ENCODE data around the gene SYTL1. TPM values are rescaled to one million over a fixed set of nuclear protein-coding genes. Genes with fewer than 3 reads are reported as not detected.
A peak's percentile ranks its signal among the peaks of the same experiment; 100 is the strongest.

SYTL1 gene
- total RNA-seq, 2 experiments from 2014 or later: 81.7 to 117 TPM

- peaks cover 54% of the 10 kb centered on the region for H3K79me2 ChIP-seq (ENCODE audit: insufficient read depth, low read depth, low read length)
- H3K4me1 ChIP-seq (ENCODE audit: insufficient read depth, low read length, poor library complexity, severe bottlenecking): peaks cover 10% of the 10 kb centered on the region
- intact Hi-C loops (cut with micrococcal nuclease; ENCODE audit: unreplicated experiment): loop anchor here (1.0 to 10.0 kb wide), 3 partner anchors 19 to 342 kb away; no protein-coding TSS in a partner anchor
- no peak for TF ChIP-seq EZH2phosphoT487 (IDR thresholded peaks at IDR 0.05; ENCODE audit: borderline replicate concordance, low read depth, low read length)
- TF ChIP-seq CTCF (conservative IDR thresholded peaks at IDR 0.05; ENCODE audit: low read length): no peak
- CTCF ChIA-PET (ENCODE audit: unreplicated experiment): interaction anchor here (0.5 to 1.1 kb wide), 3 partner anchors 19 to 119 kb away, joined by 3 to 4 read pairs (median 3); no protein-coding TSS in a partner anchor
- H4K20me1 ChIP-seq (ENCODE audit: insufficient read depth, low read length): no peaks in the 10 kb centered on the region
- no peaks in the 10 kb centered on the region for H3K9me2 ChIP-seq (ENCODE audit: insufficient read depth, low read length)
- H3K4me2 ChIP-seq (ENCODE audit: low read length): peak overlapping the region; percentile 85
- no peaks in the 10 kb centered on the region for H3K9me3 ChIP-seq (ENCODE audit: low read length)
- H3K27ac ChIP-seq (ENCODE audit: low read depth, low read length, poor library complexity, severe bottlenecking): peak overlapping the region; percentile 75
- peak; percentile 17 for DNase-seq (ENCODE audit: low spot score)
- POLR2A ChIA-PET: interaction anchor here (0.8 to 1.2 kb wide), 3 partner anchors 10 to 39 kb away, joined by 3 to 5 read pairs (median 3); partner anchors contain the start of gene SYTL1
- H3K4me3 ChIP-seq (ENCODE audit: low read depth, low read length, poor library complexity, severe bottlenecking): peak overlapping the region; percentile 98
- H3K36me3 ChIP-seq (ENCODE audit: insufficient read depth, low read length): peaks cover 35% of the 10 kb centered on the region
- BruUV-seq (replicated peaks): TSS peak; percentile 67
- peak overlapping the region; percentile 81; the same call in 1 of the 2 replicates for H2AFZ ChIP-seq (ENCODE audit: low read length)
Measured at GRCh38 chr1:27322569-27323240, 19.1 kb upstream of the SYTL1 start.

DNA sequence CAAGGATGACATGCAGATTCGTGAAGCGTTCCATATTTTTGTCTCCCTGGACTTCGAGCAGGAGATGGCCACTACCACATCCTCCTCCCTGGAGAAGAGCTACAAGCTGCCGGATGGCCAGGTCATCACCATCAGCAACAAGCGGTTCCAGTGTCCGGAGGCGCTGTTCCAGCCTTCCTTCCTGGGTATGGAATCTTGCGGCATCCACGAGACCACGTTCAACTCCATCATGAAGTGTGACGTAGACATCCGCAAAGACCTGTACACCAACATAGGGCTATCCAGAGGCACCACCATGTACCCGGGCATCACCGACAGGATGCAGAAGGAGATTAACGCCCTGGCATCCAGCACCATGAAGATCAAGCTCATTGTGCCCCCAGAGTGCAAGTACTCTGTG lies 16.5 kb upstream of the SYTL1 start:
- Histone ChIP-seq H3K27ac (ENCODE audit: low read depth, low read length, poor library complexity, severe bottlenecking) (no peak overlapping the region), H4K20me1 (ENCODE audit: insufficient read depth, low read length) (0 out of 2 replicates have a peak, but pooled peaks cover 6% of the 10 kb centered on the region), H3K4me1 (ENCODE audit: insufficient read depth, low read length, poor library complexity, severe bottlenecking) (peaks cover 23% of the 10 kb centered on the region), H3K79me2 (ENCODE audit: insufficient read depth, low read depth, low read length) (peaks cover 75% of the 10 kb centered on the region), H3K9me2 (ENCODE audit: insufficient read depth, low read length) (no peaks in the 10 kb centered on the region), H3K9me3 (ENCODE audit: low read length) (no peaks in the 10 kb centered on the region), H3K4me2 (ENCODE audit: low read length) (no peak overlapping the region), H2AFZ (ENCODE audit: low read length) (no peak overlapping the region), H3K4me3 (ENCODE audit: low read depth, low read length, poor library complexity, severe bottlenecking) (no peak overlapping the region), H3K36me3 (ENCODE audit: insufficient read depth, low read length) (peaks cover 52% of the 10 kb centered on the region)
- no TSS peak for BruUV-seq (replicated peaks)
- DNase-seq (ENCODE audit: low spot score): no peak
- ChIA-PET POLR2A (interaction anchor here (0.7 kb wide), 1 partner anchor 73 kb away, joined by 3 read pairs; no protein-coding TSS in a partner anchor), CTCF (ENCODE audit: unreplicated experiment) (no interaction called here)
- intact Hi-C loops (cut with micrococcal nuclease; ENCODE audit: unreplicated experiment): loop anchor here (10.0 kb wide), 1 partner anchor 340 kb away; no protein-coding TSS in a partner anchor
- TF ChIP-seq EZH2phosphoT487 (IDR thresholded peaks at IDR 0.05; ENCODE audit: borderline replicate concordance, low read depth, low read length): no peak
- TF ChIP-seq CTCF (conservative IDR thresholded peaks at IDR 0.05; ENCODE audit: low read length): no peak

GRCh38 chr1:27327964-27328363 lies 13.9 kb upstream of the SYTL1 start:
- DNase-seq (ENCODE audit: low spot score): no peak
- peaks cover 78% of the 10 kb centered on the region for H3K36me3 ChIP-seq (ENCODE audit: insufficient read depth, low read length)
- no peak for TF ChIP-seq CTCF (conservative IDR thresholded peaks at IDR 0.05; ENCODE audit: low read length)
- TF ChIP-seq EZH2phosphoT487 (IDR thresholded peaks at IDR 0.05; ENCODE audit: borderline replicate concordance, low read depth, low read length): no peak
- H3K9me3 ChIP-seq (ENCODE audit: low read length): no peaks in the 10 kb centered on the region
- no peak overlapping the region for H3K4me3 ChIP-seq (ENCODE audit: low read depth, low read length, poor library complexity, severe bottlenecking)
- H3K4me2 ChIP-seq (ENCODE audit: low read length): no peak overlapping the region
- POLR2A ChIA-PET: interaction anchor here (1.4 to 2.4 kb wide), 2 partner anchors 11 to 13 kb away, joined by 4 to 8 read pairs; partner anchors contain the start of gene SYTL1
- peaks cover 72% of the 10 kb centered on the region for H3K79me2 ChIP-seq (ENCODE audit: insufficient read depth, low read depth, low read length)
- intact Hi-C loops (cut with micrococcal nuclease; ENCODE audit: unreplicated experiment): loop anchor here (10.0 kb wide), 1 partner anchor 337 kb away; no protein-coding TSS in a partner anchor
- peaks cover 23% of the 10 kb centered on the region for H3K4me1 ChIP-seq (ENCODE audit: insufficient read depth, low read length, poor library complexity, severe bottlenecking)
- H3K9me2 ChIP-seq (ENCODE audit: insufficient read depth, low read length): no peaks in the 10 kb centered on the region
- 0 out of 2 replicates have a peak, but pooled peaks cover 6% of the 10 kb centered on the region for H4K20me1 ChIP-seq (ENCODE audit: insufficient read depth, low read length)
- CTCF ChIA-PET (ENCODE audit: unreplicated experiment): no interaction called here
- no peak overlapping the region for H2AFZ ChIP-seq (ENCODE audit: low read length)
- H3K27ac ChIP-seq (ENCODE audit: low read depth, low read length, poor library complexity, severe bottlenecking): no peak overlapping the region
- BruUV-seq (replicated peaks): no TSS peak

All from OCI-LY7 (cell line).